ENCODE data around the gene HOGA1.
"Not testable (repeated sequence)": the region's sequence is repeated elsewhere in the genome, so short reads cannot be mapped to it uniquely, and the experiment has no call there.

The HOGA1 gene

DNA sequence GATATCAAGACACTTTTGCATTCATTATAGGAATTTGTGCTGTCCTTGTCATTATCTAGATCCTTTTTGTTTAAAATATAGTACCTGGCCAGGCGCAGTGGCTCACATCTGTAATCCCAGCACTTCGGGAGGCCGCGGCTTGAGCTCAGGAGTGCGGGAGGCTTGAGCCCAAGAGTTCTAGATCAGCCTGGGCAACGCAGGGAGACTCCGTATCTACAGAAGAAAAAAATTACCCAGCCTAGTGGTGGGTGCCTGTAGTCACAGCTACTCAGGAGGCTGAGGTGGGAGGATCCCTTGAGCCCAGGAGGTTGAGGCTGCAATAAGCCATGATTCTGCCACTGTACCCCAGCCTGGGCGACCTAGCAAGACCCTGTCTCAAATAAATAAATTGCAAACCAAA, 49.7 kb downstream of the HOGA1 start:
- H2AFZ ChIP-seq (ENCODE audit: low read length) = peak overlapping the region; percentile 88
- peak overlapping the region; percentile 40; the same call in 1 of the 2 replicates for H3K9ac ChIP-seq (ENCODE audit: low read length)
- peak overlapping the region; percentile 64 for H3K4me3 ChIP-seq (ENCODE audit: low read depth, low read length, poor library complexity, severe bottlenecking)
- no peaks in the 10 kb centered on the region for H3K9me3 ChIP-seq (ENCODE audit: low read length)
- no peaks in the 10 kb centered on the region for H3K36me3 ChIP-seq (ENCODE audit: insufficient read depth, low read length)
- no peaks in the 10 kb centered on the region for H4K20me1 ChIP-seq (ENCODE audit: insufficient read depth, low read length)
- TF ChIP-seq, protein P1, sequence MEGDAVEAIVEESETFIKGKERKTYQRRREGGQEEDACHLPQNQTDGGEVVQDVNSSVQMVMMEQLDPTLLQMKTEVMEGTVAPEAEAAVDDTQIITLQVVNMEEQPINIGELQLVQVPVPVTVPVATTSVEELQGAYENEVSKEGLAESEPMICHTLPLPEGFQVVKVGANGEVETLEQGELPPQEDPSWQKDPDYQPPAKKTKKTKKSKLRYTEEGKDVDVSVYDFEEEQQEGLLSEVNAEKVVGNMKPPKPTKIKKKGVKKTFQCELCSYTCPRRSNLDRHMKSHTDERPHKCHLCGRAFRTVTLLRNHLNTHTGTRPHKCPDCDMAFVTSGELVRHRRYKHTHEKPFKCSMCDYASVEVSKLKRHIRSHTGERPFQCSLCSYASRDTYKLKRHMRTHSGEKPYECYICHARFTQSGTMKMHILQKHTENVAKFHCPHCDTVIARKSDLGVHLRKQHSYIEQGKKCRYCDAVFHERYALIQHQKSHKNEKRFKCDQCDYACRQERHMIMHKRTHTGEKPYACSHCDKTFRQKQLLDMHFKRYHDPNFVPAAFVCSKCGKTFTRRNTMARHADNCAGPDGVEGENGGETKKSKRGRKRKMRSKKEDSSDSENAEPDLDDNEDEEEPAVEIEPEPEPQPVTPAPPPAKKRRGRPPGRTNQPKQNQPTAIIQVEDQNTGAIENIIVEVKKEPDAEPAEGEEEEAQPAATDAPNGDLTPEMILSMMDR (IDR thresholded peaks at IDR 0.05; ENCODE audit: low read length) = peak; percentile 9; the same call in 1 of the 2 replicates
- TF ChIP-seq EZH2 (IDR thresholded peaks at IDR 0.05; ENCODE audit: borderline replicate concordance, low read length) = no peak
- peak overlapping the region; percentile 75; the same call in 1 of the 2 replicates for H3K4me2 ChIP-seq (ENCODE audit: low read length)
- H3K27ac ChIP-seq (ENCODE audit: low read depth, low read length, poor library complexity, severe bottlenecking) = no peak overlapping the region
- H3F3A ChIP-seq (ENCODE audit: insufficient read depth, low read length) = no peaks in the 10 kb centered on the region
- no peaks in the 10 kb centered on the region for H3K79me2 ChIP-seq (ENCODE audit: insufficient read depth, low read length)
- no peaks in the 10 kb centered on the region for H3K9me2 ChIP-seq (ENCODE audit: low read depth, low read length)
- no peaks in the 10 kb centered on the region for H3K27me3 ChIP-seq (ENCODE audit: insufficient read depth, low read length)
- peaks cover 10% of the 10 kb centered on the region for H3K4me1 ChIP-seq (ENCODE audit: insufficient read depth, low read length, severe bottlenecking)

DNA sequence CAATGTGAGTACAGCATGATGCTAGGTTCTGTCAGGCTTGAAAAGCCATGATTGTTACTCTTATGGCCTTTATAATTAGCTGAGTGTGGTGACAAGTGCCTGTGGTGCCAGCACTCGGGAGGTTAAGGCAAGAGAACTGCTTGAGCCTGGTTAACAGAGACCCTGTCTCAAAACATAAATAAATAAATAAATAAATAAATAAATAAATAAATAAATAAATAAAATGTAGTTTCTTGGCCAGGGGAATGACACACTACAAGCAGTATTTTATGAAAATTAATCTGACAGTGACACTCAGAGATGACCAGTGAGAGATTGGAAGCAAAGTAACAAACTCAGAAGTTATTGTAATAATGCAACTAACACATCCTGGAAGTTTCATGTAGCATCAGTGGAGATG, 51.4 kb downstream of the HOGA1 start:
- Histone ChIP-seq H3K79me2 (ENCODE audit: insufficient read depth, low read length) (no peaks in the 10 kb centered on the region), H3K9me2 (ENCODE audit: low read depth, low read length) (no peaks in the 10 kb centered on the region), H3K9ac (ENCODE audit: low read length) (no peak overlapping the region), H3K4me1 (ENCODE audit: insufficient read depth, low read length, severe bottlenecking) (peaks cover 10% of the 10 kb centered on the region), H3F3A (ENCODE audit: insufficient read depth, low read length) (no peaks in the 10 kb centered on the region), H3K4me3 (ENCODE audit: low read depth, low read length, poor library complexity, severe bottlenecking) (no peak overlapping the region), H4K20me1 (ENCODE audit: insufficient read depth, low read length) (no peaks in the 10 kb centered on the region), H3K27me3 (ENCODE audit: insufficient read depth, low read length) (no peaks in the 10 kb centered on the region), H3K27ac (ENCODE audit: low read depth, low read length, poor library complexity, severe bottlenecking) (no peak overlapping the region), H2AFZ (ENCODE audit: low read length) (no peak overlapping the region), H3K9me3 (ENCODE audit: low read length) (no peaks in the 10 kb centered on the region), H3K4me2 (ENCODE audit: low read length) (no peak overlapping the region), H3K36me3 (ENCODE audit: insufficient read depth, low read length) (no peaks in the 10 kb centered on the region)
- TF ChIP-seq EZH2 (IDR thresholded peaks at IDR 0.05; ENCODE audit: borderline replicate concordance, low read length) = no peak
- TF ChIP-seq, protein P1 (IDR thresholded peaks at IDR 0.05; ENCODE audit: low read length) = no peak

DNA sequence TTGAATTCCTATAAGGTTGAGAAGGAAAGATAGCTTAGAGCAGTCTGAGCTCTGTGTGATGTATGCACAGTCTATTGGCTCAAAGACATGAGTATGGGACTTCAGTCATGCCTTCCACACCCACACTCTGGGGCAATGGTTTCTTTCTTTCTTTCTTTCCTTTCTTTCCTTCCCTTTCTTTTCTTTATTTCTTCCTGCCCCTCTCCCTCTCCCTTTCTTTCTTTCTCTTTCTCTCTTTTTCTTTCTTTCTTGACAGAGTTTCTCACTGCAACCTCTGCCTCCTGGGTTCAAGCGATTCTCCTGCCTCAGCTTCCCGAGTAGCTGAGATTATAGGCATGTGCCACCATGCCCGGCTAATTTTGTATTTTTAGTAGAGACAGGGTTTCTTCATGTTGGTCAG, 54.9 kb downstream of the HOGA1 start:
- H2AFZ ChIP-seq (ENCODE audit: low read length); H3K4me3 ChIP-seq (ENCODE audit: low read depth, low read length, poor library complexity, severe bottlenecking); H3K27ac ChIP-seq (ENCODE audit: low read depth, low read length, poor library complexity, severe bottlenecking); H4K20me1 ChIP-seq (ENCODE audit: insufficient read depth, low read length); H3K9me3 ChIP-seq (ENCODE audit: low read length); H3K36me3 ChIP-seq (ENCODE audit: insufficient read depth, low read length); H3K4me2 ChIP-seq (ENCODE audit: low read length); H3K79me2 ChIP-seq (ENCODE audit: insufficient read depth, low read length); H3K4me1 ChIP-seq (ENCODE audit: insufficient read depth, low read length, severe bottlenecking); H3K27me3 ChIP-seq (ENCODE audit: insufficient read depth, low read length); H3F3A ChIP-seq (ENCODE audit: insufficient read depth, low read length); H3K9ac ChIP-seq (ENCODE audit: low read length); H3K9me2 ChIP-seq (ENCODE audit: low read depth, low read length): not testable (repeated sequence)

DNA sequence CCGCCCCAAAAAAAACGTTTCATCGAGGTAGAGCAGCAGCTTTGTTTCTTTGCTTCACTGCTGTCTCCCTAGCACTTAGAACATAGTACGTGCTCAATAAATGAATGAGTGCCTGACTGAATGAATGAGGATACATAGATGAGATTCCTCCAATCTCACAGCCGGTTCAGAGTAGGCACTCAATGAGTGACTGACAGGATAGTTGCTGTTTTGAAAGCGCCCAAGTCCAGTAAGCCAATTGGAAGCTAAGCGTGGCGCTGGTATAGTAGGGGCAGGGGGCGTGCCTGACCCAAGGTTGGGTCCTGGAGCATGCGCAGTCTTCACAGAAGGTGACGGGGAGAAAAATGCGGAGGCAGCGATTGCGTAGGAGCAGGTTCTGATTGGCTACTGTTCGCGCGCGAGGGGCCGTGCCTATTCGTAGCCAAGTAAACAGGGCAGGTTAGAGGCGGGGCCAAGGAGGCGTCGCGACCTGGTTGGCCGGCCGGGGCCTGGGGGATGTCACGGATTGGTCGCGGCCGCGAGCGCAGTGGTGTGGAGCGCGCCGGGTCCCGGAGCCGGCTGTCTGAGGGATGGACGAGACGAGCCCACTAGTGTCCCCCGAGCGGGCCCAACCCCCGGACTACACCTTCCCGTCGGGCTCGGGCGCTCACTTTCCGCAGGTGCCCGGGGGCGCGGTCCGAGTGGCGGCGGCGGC, 56.1 kb downstream of the HOGA1 start, which contains the start of gene PI4K2A:
Gene PI4K2A (plus strand): TSS at position 498 of the 694 bp plus-strand sequence. CDS start 72 bp downstream, at position 570.
- no peaks in the 10 kb centered on the region for H3K36me3 ChIP-seq (ENCODE audit: insufficient read depth, low read length)
- no peaks in the 10 kb centered on the region for H3K9me2 ChIP-seq (ENCODE audit: low read depth, low read length)
- no peaks in the 10 kb centered on the region for H3K27me3 ChIP-seq (ENCODE audit: insufficient read depth, low read length)
- peak within 1 kb of the TSS; percentile 93 for H3K4me3 ChIP-seq (ENCODE audit: low read depth, low read length, poor library complexity, severe bottlenecking)
- H3K9ac ChIP-seq (ENCODE audit: low read length) = peak within 1 kb of the TSS; percentile 83
- H3K4me2 ChIP-seq (ENCODE audit: low read length) = peak within 1 kb of the TSS; percentile 86
- H3K27ac ChIP-seq (ENCODE audit: low read depth, low read length, poor library complexity, severe bottlenecking) = no peak within 1 kb of the TSS
- no peak within 1 kb of the TSS for H2AFZ ChIP-seq (ENCODE audit: low read length)
- no peaks in the 10 kb centered on the region for H3F3A ChIP-seq (ENCODE audit: insufficient read depth, low read length)
- no peaks in the 10 kb centered on the region for H3K9me3 ChIP-seq (ENCODE audit: low read length)
- no peaks in the 10 kb centered on the region for H3K79me2 ChIP-seq (ENCODE audit: insufficient read depth, low read length)
- H3K4me1 ChIP-seq (ENCODE audit: insufficient read depth, low read length, severe bottlenecking) = peaks cover 8% of the 10 kb centered on the region
- no peaks in the 10 kb centered on the region for H4K20me1 ChIP-seq (ENCODE audit: insufficient read depth, low read length)
- TF ChIP-seq, protein P1 (IDR thresholded peaks at IDR 0.05; ENCODE audit: low read length) = no peak
- TF ChIP-seq EZH2 (IDR thresholded peaks at IDR 0.05; ENCODE audit: borderline replicate concordance, low read length) = no peak
